ENCODE results near the gene FAM111B. TPM values are rescaled to one million over a fixed set of nuclear protein-coding genes. Genes with fewer than 3 reads are reported as not detected.
A peak's percentile ranks its signal among the peaks of the same experiment; 100 is the strongest.
"Not testable (repeated sequence)": the region's sequence is repeated elsewhere in the genome, so short reads cannot be mapped to it uniquely, and the experiment has no call there.

The FAM111B gene
- total and polyA plus RNA-seq, 2 of the 8 experiments (the other 6 are each of a cell fraction or from before 2014, with no cell fraction given): 4.8 to 38.1 TPM

DNA sequence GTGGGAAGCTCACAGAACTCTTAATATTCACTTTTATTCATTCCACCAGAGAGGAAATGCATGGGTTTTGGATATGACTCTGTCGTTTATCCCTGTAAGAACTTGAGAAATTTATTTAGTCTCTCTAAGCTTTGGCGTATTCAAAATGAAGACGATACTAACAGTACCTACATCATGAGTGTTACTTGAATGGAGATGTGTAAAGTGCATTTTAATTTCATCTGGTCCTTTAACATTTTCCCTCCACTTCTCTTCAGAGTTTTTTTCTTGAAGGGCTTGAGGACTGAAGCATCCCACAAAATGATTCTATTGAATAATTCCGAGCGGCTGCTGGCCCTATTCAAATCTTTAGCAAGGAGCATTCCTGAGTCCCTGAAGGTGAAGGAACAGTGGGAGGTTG is 21.0 kb upstream of the FAM111B start, which contains the start of gene GLYATL1B:
GLYATL1B (plus strand) TSS at position 301 of the 400 bp plus-strand sequence; CDS start at position 301, 0 bp downstream.
- H3K4me1 ChIP-seq (replicated peaks in 1 of 4; ENCODE audit: control insufficient read depth in 3 of 4, insufficient read depth in 4 of 4, low read length in 3 of 4); DNase-seq (ENCODE audit: low read depth in 1 of 2, low spot score in 2 of 2); H2BK5ac ChIP-seq (ENCODE audit: low read depth, low read length); H3K27me3 ChIP-seq (replicated peaks in 1 of 4; ENCODE audit: control insufficient read depth in 3 of 4, extremely low read depth in 1 of 4, insufficient read depth in 3 of 4, low read length in 3 of 4); H3K14ac ChIP-seq (ENCODE audit: insufficient read length); H2AK5ac ChIP-seq (ENCODE audit: low read depth, low read length); H3K23ac ChIP-seq (ENCODE audit: insufficient read length); H3K79me2 ChIP-seq (ENCODE audit: control insufficient read depth in 1 of 2, insufficient read depth in 2 of 2, low read length in 2 of 2); H4K5ac ChIP-seq (ENCODE audit: insufficient read length, low read depth, low read length); H2AFZ ChIP-seq (ENCODE audit: low read length); H3K23me2 ChIP-seq (ENCODE audit: low read depth, low read length); H3K4me3 ChIP-seq (ENCODE audit: extremely low read depth in 1 of 4, insufficient read depth in 2 of 4, low read depth in 3 of 4, low read length in 4 of 4); H3K27ac ChIP-seq (ENCODE audit: low read depth, low read length); H3K79me1 ChIP-seq (ENCODE audit: low read depth, low read length); H3K18ac ChIP-seq (ENCODE audit: extremely low read depth, low read length); H4K91ac ChIP-seq (replicated peaks; ENCODE audit: insufficient read length, low read length); H4K20me1 ChIP-seq (replicated peaks in 1 of 2; ENCODE audit: control insufficient read depth in 1 of 2, insufficient read depth in 2 of 2, low read length in 2 of 2); H3K9ac ChIP-seq (replicated peaks in 1 of 4; ENCODE audit: extremely low read depth in 1 of 4, low read depth in 3 of 4, low read length in 3 of 4); H2BK120ac ChIP-seq (replicated peaks; ENCODE audit: low read depth, low read length); H3K4me2 ChIP-seq (ENCODE audit: insufficient read depth in 1 of 2, low read depth in 2 of 2, low read length in 2 of 2); H3K4ac ChIP-seq (replicated peaks; ENCODE audit: insufficient read length, low read depth, low read length); H3K56ac ChIP-seq (replicated peaks; ENCODE audit: insufficient read length, low read depth, low read length); H3K9me3 ChIP-seq (ENCODE audit: insufficient read depth in 2 of 2, low read depth in 1 of 2, low read length in 1 of 2); H2BK12ac ChIP-seq (ENCODE audit: low read depth, low read length); H3K36me3 ChIP-seq (ENCODE audit: control insufficient read depth in 2 of 4, insufficient read depth in 4 of 4, low read length in 3 of 4); H2BK15ac ChIP-seq (ENCODE audit: low read length); H2BK20ac ChIP-seq (ENCODE audit: low read length); H4K8ac ChIP-seq (ENCODE audit: extremely low read depth, insufficient read depth, low read length): not testable (repeated sequence)
- POLR2A ChIA-PET (ENCODE audit: partially characterized antibody): interaction anchor here (1.0 kb wide), 1 partner anchor 10 kb away, joined by 3 read pairs; no protein-coding TSS in a partner anchor
- CTCF ChIA-PET (ENCODE audit: partially characterized antibody): interaction anchor here (0.7 kb wide), 1 partner anchor 185 kb away, joined by 3 read pairs; no protein-coding TSS in a partner anchor
- FAIRE-seq: peak; percentile 19
- 94% methylated on average over 5 of the region's 5 CpGs; no CpG with 5 or more reads in 1 of the 2 experiments for WGBS, 2 experiments (ENCODE audit: extremely low coverage in 1 of 2, insufficient coverage in 1 of 2, insufficient read length in 1 of 2, insufficient replicate concordance in 2 of 2, low coverage in 1 of 2, low lambda C conversion rate in 2 of 2, missing lambda C conversion rate in 1 of 2)
